NCI-H2171 (cell line): Measurements from ENCODE around the gene CABLES2.

Experiments used
- DNase-seq: peaks from one replicate; lab custom pipeline; 2025; lab: John Stamatoyannopoulos, UW

Gene CABLES2

GRCh38 chr20:62346398-62347150, 60.5 kb downstream of the CABLES2 start:
- no peak for DNase-seq

GRCh38 chr20:62345681-62346370, 61.3 kb downstream of the CABLES2 start:
- no peak for DNase-seq

GRCh38 chr20:62344782-62345181, 62.3 kb downstream of the CABLES2 start:
- no peak for DNase-seq

- no peak for DNase-seq
Measured at GRCh38 chr20:62344092-62344491, 63.0 kb downstream of the CABLES2 start.

- no peak for DNase-seq
Measured at GRCh38 chr20:62342910-62343309, 64.2 kb downstream of the CABLES2 start.

- no peak for DNase-seq
Measured at GRCh38 chr20:62339647-62340062, 67.4 kb downstream of the CABLES2 start.
